Transverse colon (tissue), 4 donors: ENCODE measurements around the gene NEK9.

ENCODE experiments used
- EP300 ChIP-seq: sonication (generic); formaldehyde crosslinking; IDR thresholded peaks from one replicate; pipeline ENCODE4 v1.6.1; 2017; ENCODE audit warnings: antibody characterized with exemption, low read depth
- POLR2A ChIP-seq: fragments of 450-650 bp; IDR thresholded peaks from one replicate; pipeline ENCODE4 v1.6.1; 2016; ENCODE audit warnings: antibody characterized with exemption, mild to moderate bottlenecking, moderate library complexity
- POLR2AphosphoS5 ChIP-seq, 3 donors: sonication (generic); formaldehyde crosslinking; IDR thresholded peaks; one replicate each; pipeline ENCODE4 v1.6.1; 2016; ENCODE audit warnings: antibody characterized with exemption in 3 of 3
- TF ChIP-seq, protein P1 (sequence below), 5 experiments: fragments of 200-600 bp in 3 of 5; fragments of 450-650 bp in 2 of 5; sonication (generic) in 3 of 5; IDR thresholded peaks; 1 replicate in 2 of 5; 2 replicates in 3 of 5; pipeline ENCODE4 v1.5.1; 2016 to 2017; ENCODE audit warnings: antibody characterized with exemption in 5 of 5, inconsistent platforms in 3 of 5, mild to moderate bottlenecking in 2 of 5, moderate library complexity in 1 of 5

DNA sequence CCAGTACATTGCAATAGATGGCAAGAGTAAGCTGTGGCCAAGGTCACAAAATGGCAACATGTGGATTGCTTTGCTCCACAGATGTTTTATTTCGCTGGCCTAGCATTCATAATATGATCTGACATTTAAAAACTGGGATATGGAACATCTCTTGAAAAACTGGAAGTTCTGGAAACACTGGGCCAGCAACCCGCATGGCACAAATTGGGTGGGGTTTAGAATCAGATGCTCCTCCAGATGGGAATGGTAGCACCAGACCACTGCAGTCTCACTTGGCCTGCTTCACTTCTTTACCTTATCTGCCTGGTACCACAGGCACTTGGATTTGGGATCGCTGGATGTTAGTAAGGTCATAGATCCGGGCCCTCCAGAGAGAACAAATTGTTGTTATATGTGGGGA lies 47.3 kb downstream of the NEK9 start:
- TF ChIP-seq, protein P1, sequence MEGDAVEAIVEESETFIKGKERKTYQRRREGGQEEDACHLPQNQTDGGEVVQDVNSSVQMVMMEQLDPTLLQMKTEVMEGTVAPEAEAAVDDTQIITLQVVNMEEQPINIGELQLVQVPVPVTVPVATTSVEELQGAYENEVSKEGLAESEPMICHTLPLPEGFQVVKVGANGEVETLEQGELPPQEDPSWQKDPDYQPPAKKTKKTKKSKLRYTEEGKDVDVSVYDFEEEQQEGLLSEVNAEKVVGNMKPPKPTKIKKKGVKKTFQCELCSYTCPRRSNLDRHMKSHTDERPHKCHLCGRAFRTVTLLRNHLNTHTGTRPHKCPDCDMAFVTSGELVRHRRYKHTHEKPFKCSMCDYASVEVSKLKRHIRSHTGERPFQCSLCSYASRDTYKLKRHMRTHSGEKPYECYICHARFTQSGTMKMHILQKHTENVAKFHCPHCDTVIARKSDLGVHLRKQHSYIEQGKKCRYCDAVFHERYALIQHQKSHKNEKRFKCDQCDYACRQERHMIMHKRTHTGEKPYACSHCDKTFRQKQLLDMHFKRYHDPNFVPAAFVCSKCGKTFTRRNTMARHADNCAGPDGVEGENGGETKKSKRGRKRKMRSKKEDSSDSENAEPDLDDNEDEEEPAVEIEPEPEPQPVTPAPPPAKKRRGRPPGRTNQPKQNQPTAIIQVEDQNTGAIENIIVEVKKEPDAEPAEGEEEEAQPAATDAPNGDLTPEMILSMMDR (IDR thresholded peaks at IDR 0.05): no peak
- TF ChIP-seq POLR2AphosphoS5 (IDR thresholded peaks at IDR 0.05) (no peak), EP300 (no peak), POLR2A (no peak)
